ENCODE data around the gene TMEM218.

GRCh38 chr11:125079878-125080530, 31.4 kb downstream of the TMEM218 start:
- TF ChIP-seq EZH2phosphoT487 (IDR thresholded peaks at IDR 0.05; ENCODE audit: borderline replicate concordance) (no peak), CTCF (conservative IDR thresholded peaks at IDR 0.05; ENCODE audit: low read length) (no peak)

Data from Loucy (cell line).